Measurements from ENCODE around the gene FOXE3. TPM values are rescaled to one million over a fixed set of nuclear protein-coding genes. Genes with fewer than 3 reads are reported as not detected.

FOXE3 gene
- total and polyA plus RNA-seq, 9 of the 15 experiments (the other 6 are each of a cell fraction or from before 2014, with no cell fraction given) = not detected

GRCh38 chr1:47399846-47400155, 16.3 kb upstream of the FOXE3 start:
- CTCF ChIA-PET (ENCODE audit: low intra/inter-chr PET ratio) = no interaction called here
- no peaks in the 10 kb centered on the region for H3K9me3 ChIP-seq (replicated peaks; ENCODE audit: control insufficient read depth, insufficient read depth, low read depth, low read length)
- BruUV-seq (replicated peaks) = no TSS peak

More at GRCh38 chr1:47399846-47400155, 16.3 kb upstream of the FOXE3 start:
- Histone ChIP-seq H3K27ac (ENCODE audit: extremely low read depth, low read depth, low read length) (no peak overlapping the region), H3K9ac (ENCODE audit: insufficient read depth in 1 of 2, low read depth in 2 of 2, low read length in 2 of 2) (no peak overlapping the region), H3K36me3 (ENCODE audit: control insufficient read depth, insufficient read depth, low read length) (no peaks in the 10 kb centered on the region), H3K79me2 (ENCODE audit: control insufficient read depth, insufficient read depth, low read length) (no peaks in the 10 kb centered on the region), H3K4me2 (ENCODE audit: insufficient read depth, low read length) (no peak overlapping the region), H3K4me3 (no peak overlapping the region), H4K20me1 (replicated peaks; ENCODE audit: control insufficient read depth, insufficient read depth, low read length) (no peaks in the 10 kb centered on the region), H2AFZ (ENCODE audit: low read depth, low read length) (no peak overlapping the region), H3K4me1 (replicated peaks in 1 of 2; ENCODE audit: control insufficient read depth in 2 of 2, insufficient read depth in 2 of 2, low read length in 2 of 2) (no peaks in the 10 kb centered on the region), H3K27me3 (ENCODE audit: control insufficient read depth in 2 of 2, insufficient read depth in 2 of 2, low read length in 2 of 2) (peaks cover 37 to 65% of the 10 kb centered on the region in 2 experiments), H3K9me1 (ENCODE audit: control insufficient read depth, insufficient read depth, low read length) (no peaks in the 10 kb centered on the region)
- DNase-seq (ENCODE audit: extremely low read depth in 1 of 4, low spot score in 3 of 4) = no peak
- POLR2A ChIA-PET = interaction anchor here (0.9 to 1.0 kb wide), 2 partner anchors 11 kb away, joined by 3 to 6 read pairs; no protein-coding TSS in a partner anchor
- 0% methylated on average over 4 of the region's 4 CpGs for WGBS (ENCODE audit: insufficient coverage, low coverage, missing lambda C conversion rate)
- no peak for FAIRE-seq
- intact Hi-C loops (cut with micrococcal nuclease) = no loop called here
- in situ Hi-C loops (cut with MboI) = no loop called here
- no peak for ATAC-seq
- TF ChIP-seq ZFP91 (CRISPR knock-in tag; IDR thresholded peaks at IDR 0.05) (no peak), SP1 (CRISPR knock-in tag; IDR thresholded peaks at IDR 0.05) (no peak), STAG1 (CRISPR knock-in tag; IDR thresholded peaks at IDR 0.05; ENCODE audit: borderline replicate concordance) (no peak), GMEB1 (CRISPR knock-in tag; IDR thresholded peaks at IDR 0.05) (no peak), PHF20 (IDR thresholded peaks at IDR 0.05; ENCODE audit: partially characterized antibody) (no peak), CEBPZ (IDR thresholded peaks at IDR 0.05; ENCODE audit: borderline replicate concordance, low read depth, low read length) (no peak)

Measured in K562 (cell line).